Kidney (tissue), 14 donors: Measurements from ENCODE around the gene MPP1. TPM values are rescaled to one million over a fixed set of nuclear protein-coding genes. Genes with fewer than 3 reads are reported as not detected.
A peak's percentile ranks its signal among the peaks of the same experiment; 100 is the strongest.

Source experiments
- DNase-seq, 5 donors: peaks; one replicate each; pipeline ENCODE4 v3.0.0-alpha.2; 2013 to 2020
- FAIRE-seq: peaks from 2 replicates; lab custom pipeline; 2012; peaks lifted over from hg19 to GRCh38; lab: Jason Lieb, UNC
- H3K27ac ChIP-seq, 2 donors: one replicate each; pipeline ENCODE4 v1.7.0; 2013; ENCODE audit warnings: low read depth in 2 of 2, low read length in 2 of 2, inconsistent platforms in 1 of 2
- H3K27me3 ChIP-seq: one replicate; pipeline ENCODE4 v1.7.1; 2013; ENCODE audit warnings: low read length, inconsistent platforms; ENCODE audit not compliant: control insufficient read depth, insufficient read depth
- H3K36me3 ChIP-seq, 3 donors: one replicate each; pipeline versions ENCODE4 v1.7.0 to v1.7.1; 2013; ENCODE audit warnings: low read length in 3 of 3, control low read depth in 1 of 3, inconsistent platforms in 1 of 3; ENCODE audit not compliant: insufficient read depth in 3 of 3, control insufficient read depth in 2 of 3
- H3K4me1 ChIP-seq, 3 donors: one replicate each; pipeline versions ENCODE4 v1.7.0 to v1.7.1; 2013; ENCODE audit warnings: low read length in 3 of 3, inconsistent platforms in 1 of 3, low read depth in 1 of 3; ENCODE audit not compliant: control insufficient read depth in 2 of 3, insufficient read depth in 2 of 3
- H3K4me3 ChIP-seq, 3 donors: one replicate each; pipeline versions ENCODE4 v1.7.0 to v1.8.1; 2013; ENCODE audit warnings: low read length in 3 of 3, control low read depth in 1 of 3, inconsistent platforms in 1 of 3
- H3K9ac ChIP-seq, 3 donors: one replicate each; pipeline versions ENCODE4 v1.7.0 to v1.7.1; 2013; ENCODE audit warnings: low read length in 3 of 3, control low read depth in 1 of 3, inconsistent platforms in 1 of 3
- H3K9me3 ChIP-seq, 3 donors: one replicate each; pipeline versions ENCODE4 v1.7.0 to v1.7.1; 2013; ENCODE audit warnings: low read length in 3 of 3, control low read depth in 1 of 3, inconsistent platforms in 1 of 3; ENCODE audit not compliant: control insufficient read depth in 2 of 3, insufficient read depth in 1 of 3
- intact Hi-C: fragments of 100-400 bp; cut with DNase I; formaldehyde crosslinking; loops from one replicate; pipeline ENCODE4 v1.11.1; 2022
- polyA plus RNA-seq: library from polyadenylated mRNA; stranded (reverse); fragments of 350-450 nt; fragmentation: Illumina TruSeq; extraction: RNeasy Lipid Tissue Mini Kit (QIAGEN cat#74804); gene quantifications from one replicate; pipeline ENCODE4 v1.2.3, GENCODE V29; 2014; ENCODE audit warnings: low read depth, low replicate concordance; ENCODE audit not compliant: insufficient read depth
- total RNA-seq: library from RNA; stranded (reverse); fragmentation: NEBNext Ultra II Directional; extraction: Animal tissue kit (Norgen Biotek cat#: 25700); gene quantifications from one replicate; pipeline ENCODE4 v1.2.1, GENCODE V29; 2021
- TF ChIP-seq, protein P1 (sequence below): IDR thresholded peaks from 3 replicates; pipeline ENCODE4 v1.5.1; 2012; ENCODE audit warnings: mild to moderate bottlenecking, moderate library complexity, borderline replicate concordance; ENCODE audit not compliant: insufficient read depth; ENCODE audit errors: extremely low read depth
- donor health status: control.
- donor health status: control.
- donor health status: control.
- donor health status: control.
- donor health status: control.
- donor health status: DM: yes; HTN: yes; CAD: no.
- donor health status: Normal renal cell carcinoma (clear cell type).

Gene MPP1
- total and polyA plus RNA-seq, 2 donors from 2014 or later, result 47.0 to 76.4 TPM

DNA sequence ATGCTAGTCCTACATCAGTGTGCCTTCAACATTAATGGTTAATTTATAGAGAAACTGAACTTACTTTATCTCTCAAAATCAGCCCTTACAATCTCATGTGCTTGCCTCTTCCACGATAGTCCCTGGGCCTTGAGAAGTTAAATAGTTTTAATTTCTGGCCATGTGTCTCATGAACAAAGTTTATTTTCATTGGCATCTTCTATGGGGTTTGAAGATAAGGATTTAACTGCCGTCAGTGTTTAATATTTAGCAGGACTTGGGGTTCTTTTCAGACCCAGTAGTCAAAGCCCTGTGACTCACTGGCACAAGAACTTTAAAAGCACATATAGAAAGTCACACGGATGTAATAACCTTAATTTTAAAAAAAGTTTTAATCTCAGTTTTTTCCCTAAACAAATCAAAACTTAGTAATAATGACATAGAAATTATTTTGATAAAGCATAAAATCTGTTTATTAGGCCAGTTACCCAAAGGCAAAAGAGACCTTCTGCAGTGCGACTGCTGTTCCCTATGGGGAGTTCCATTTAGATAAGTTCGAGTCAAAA, 10.1 kb upstream of the MPP1 start:
- DNase-seq (no peak), FAIRE-seq (peak; percentile 64)
- Histone ChIP-seq H3K9ac (no peak overlapping the region), H3K4me3 (no peak overlapping the region), H3K27me3 (no peaks in the 10 kb centered on the region), H3K27ac (no peak overlapping the region), H3K4me1 (no peaks in the 10 kb centered on the region), H3K36me3 (no peaks in the 10 kb centered on the region), H3K9me3 (no peaks in the 10 kb centered on the region)
- intact Hi-C loops, result no loop called here
- TF ChIP-seq, protein P1, sequence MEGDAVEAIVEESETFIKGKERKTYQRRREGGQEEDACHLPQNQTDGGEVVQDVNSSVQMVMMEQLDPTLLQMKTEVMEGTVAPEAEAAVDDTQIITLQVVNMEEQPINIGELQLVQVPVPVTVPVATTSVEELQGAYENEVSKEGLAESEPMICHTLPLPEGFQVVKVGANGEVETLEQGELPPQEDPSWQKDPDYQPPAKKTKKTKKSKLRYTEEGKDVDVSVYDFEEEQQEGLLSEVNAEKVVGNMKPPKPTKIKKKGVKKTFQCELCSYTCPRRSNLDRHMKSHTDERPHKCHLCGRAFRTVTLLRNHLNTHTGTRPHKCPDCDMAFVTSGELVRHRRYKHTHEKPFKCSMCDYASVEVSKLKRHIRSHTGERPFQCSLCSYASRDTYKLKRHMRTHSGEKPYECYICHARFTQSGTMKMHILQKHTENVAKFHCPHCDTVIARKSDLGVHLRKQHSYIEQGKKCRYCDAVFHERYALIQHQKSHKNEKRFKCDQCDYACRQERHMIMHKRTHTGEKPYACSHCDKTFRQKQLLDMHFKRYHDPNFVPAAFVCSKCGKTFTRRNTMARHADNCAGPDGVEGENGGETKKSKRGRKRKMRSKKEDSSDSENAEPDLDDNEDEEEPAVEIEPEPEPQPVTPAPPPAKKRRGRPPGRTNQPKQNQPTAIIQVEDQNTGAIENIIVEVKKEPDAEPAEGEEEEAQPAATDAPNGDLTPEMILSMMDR, result no peak

DNA sequence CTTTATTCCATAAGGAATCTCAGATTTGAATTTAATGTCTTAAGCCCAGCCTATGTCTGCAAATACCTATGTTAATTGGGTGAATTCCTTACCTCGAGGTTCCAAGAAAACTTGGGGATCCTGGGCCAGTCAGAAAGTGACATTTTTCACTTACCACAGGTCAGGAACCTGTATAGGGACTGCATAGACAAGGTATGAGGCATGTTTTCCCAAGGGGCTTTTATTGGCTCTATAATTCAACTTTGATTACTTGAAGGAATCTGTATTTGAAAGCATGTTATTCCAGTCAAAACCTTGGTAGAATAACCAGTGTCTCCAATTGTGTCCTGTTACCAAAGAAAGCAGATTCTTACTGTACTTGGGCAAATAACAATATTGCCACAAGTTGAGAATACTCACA, 8.5 kb upstream of the MPP1 start:
- intact Hi-C loops, result no loop called here
- Histone ChIP-seq H3K27ac (no peak overlapping the region), H3K4me1 (no peaks in the 10 kb centered on the region), H3K36me3 (no peaks in the 10 kb centered on the region), H3K27me3 (no peaks in the 10 kb centered on the region), H3K9ac (no peak overlapping the region), H3K9me3 (no peaks in the 10 kb centered on the region), H3K4me3 (no peak overlapping the region)
- DNase-seq (no peak), FAIRE-seq (no peak)
- TF ChIP-seq, protein P1, result no peak

DNA sequence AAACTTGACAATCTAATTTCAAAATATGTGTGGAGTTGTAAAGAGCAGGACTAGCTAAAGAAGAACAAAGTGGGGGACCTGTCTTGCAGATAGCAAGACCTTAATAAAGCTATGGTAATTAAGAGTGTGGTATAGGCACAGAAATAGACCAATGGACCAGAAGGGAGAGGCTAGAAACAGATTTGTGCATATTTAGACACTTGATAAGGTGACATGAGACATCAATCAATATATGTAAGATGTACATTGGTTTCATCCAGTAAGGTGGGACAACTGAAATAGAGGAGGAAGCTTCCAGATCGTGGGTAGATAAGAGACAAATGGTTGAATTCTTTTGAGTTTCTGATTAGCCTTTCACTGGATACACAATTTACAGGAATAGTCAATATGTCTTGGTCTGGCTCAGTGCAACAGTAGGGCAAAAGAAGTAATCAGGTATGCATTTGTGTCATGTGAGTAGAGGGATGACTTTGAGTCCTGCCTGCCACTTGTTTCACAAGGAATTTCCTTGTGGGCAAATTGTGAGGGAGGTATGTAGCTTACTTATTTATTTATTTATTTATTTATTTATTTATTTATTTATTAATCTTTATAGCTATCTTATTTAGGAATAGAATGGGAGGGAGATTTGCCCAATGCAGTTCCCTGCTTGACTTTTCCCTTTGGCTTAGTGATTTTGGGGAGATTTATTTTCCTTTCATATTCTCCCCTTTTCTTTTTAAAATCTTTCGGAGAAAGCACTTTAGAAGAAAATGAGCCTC, 7.2 kb upstream of the MPP1 start:
- TF ChIP-seq, protein P1, result no peak
- DNase-seq (no peak), FAIRE-seq (peak; percentile 69)
- no peaks in the 10 kb centered on the region for H3K9me3 ChIP-seq
- H3K9ac ChIP-seq, result no peak overlapping the region
- H3K27me3 ChIP-seq, result no peaks in the 10 kb centered on the region
- H3K4me3 ChIP-seq, result no peak overlapping the region
- no peaks in the 10 kb centered on the region for H3K36me3 ChIP-seq
- no peak overlapping the region for H3K27ac ChIP-seq
- no peaks in the 10 kb centered on the region for H3K4me1 ChIP-seq
- intact Hi-C loops, result no loop called here
